GM23338 (cell line): ENCODE data around the gene VPS54. TPM values are rescaled to one million over a fixed set of nuclear protein-coding genes. Genes with fewer than 3 reads are reported as not detected.

Experiments
- CTCF ChIP-seq, 2 experiments: fragments of 200-600 bp in 1 of 2; sonication (generic) in 1 of 2; conservative IDR thresholded peaks; 2 replicates each; pipeline versions ENCODE4 v1.5.1 to v1.6.1; 2016 to 2017; ENCODE audit warnings: antibody characterized with exemption in 2 of 2, low read depth in 2 of 2, mild to moderate bottlenecking in 2 of 2, moderate library complexity in 1 of 2
- ETS1 ChIP-seq: IDR thresholded peaks from 2 replicates; pipeline ENCODE4 v1.6.1; 2016; ENCODE audit warnings: antibody characterized with exemption
- EZH2 ChIP-seq: fragments of 200-600 bp; sonication (generic); IDR thresholded peaks from one replicate; pipeline ENCODE4 v1.8.0; 2017; ENCODE audit warnings: antibody characterized with exemption, mild to moderate bottlenecking, low read depth; ENCODE audit not compliant: unreplicated experiment
- ZNF114 ChIP-seq: fragments of 250-450 bp; sonication (Bioruptor Pico); IDR thresholded peaks from 2 replicates; pipeline ENCODE4 v1.5.0; 2020; ENCODE audit warnings: mild to moderate bottlenecking, moderate library complexity
- ZNF462 ChIP-seq: fragments of 250-450 bp; sonication (Bioruptor Pico); IDR thresholded peaks from 2 replicates; pipeline ENCODE4 v1.5.0; 2020; ENCODE audit warnings: mild to moderate bottlenecking, moderate library complexity
- polyA plus RNA-seq: library from polyadenylated mRNA; unstranded; fragments of >200 nt; fragmentation: Nextera tagmentation; extraction: Ambion mirVana; gene quantifications from 2 replicates; pipeline ENCODE4 v1.2.1, GENCODE V29; 2016
- total RNA-seq: library from RNA; depleted of rRNA; stranded (reverse); fragments of >200 nt; shearing (Covaris generic); gene quantifications from 2 replicates; pipeline ENCODE4 v1.2.3, GENCODE V29; 2014

Gene VPS54
- total and polyA plus RNA-seq, 2 experiments from 2014 or later: 6.6 to 17.0 TPM

- TF ChIP-seq ZNF462 (no peak), CTCF (conservative IDR thresholded peaks at IDR 0.05; ENCODE audit: low read depth in 2 of 2) (no peak), ETS1 (no peak), ZNF114 (CRISPR knock-in tag) (no peak), EZH2 (no peak)
Measured at GRCh38 chr2:64001382-64002101, 17.7 kb downstream of the VPS54 start (continued).
